ENCODE data around the gene SLC35A4. TPM values are rescaled to one million over a fixed set of nuclear protein-coding genes. Genes with fewer than 3 reads are reported as not detected.

Gene SLC35A4
- total RNA-seq, 1 experiment from 2014 or later = 91.3 TPM

GRCh38 chr5:140548791-140549190, 15.8 kb upstream of the SLC35A4 start:
- DNase-seq = no peak
- TF ChIP-seq, protein P1, sequence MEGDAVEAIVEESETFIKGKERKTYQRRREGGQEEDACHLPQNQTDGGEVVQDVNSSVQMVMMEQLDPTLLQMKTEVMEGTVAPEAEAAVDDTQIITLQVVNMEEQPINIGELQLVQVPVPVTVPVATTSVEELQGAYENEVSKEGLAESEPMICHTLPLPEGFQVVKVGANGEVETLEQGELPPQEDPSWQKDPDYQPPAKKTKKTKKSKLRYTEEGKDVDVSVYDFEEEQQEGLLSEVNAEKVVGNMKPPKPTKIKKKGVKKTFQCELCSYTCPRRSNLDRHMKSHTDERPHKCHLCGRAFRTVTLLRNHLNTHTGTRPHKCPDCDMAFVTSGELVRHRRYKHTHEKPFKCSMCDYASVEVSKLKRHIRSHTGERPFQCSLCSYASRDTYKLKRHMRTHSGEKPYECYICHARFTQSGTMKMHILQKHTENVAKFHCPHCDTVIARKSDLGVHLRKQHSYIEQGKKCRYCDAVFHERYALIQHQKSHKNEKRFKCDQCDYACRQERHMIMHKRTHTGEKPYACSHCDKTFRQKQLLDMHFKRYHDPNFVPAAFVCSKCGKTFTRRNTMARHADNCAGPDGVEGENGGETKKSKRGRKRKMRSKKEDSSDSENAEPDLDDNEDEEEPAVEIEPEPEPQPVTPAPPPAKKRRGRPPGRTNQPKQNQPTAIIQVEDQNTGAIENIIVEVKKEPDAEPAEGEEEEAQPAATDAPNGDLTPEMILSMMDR (IDR thresholded peaks at IDR 0.05; ENCODE audit: insufficient read depth in 1 of 2, low read depth in 1 of 2, low read length in 1 of 2, severe bottlenecking in 1 of 2, unreplicated experiment in 1 of 2) = no peak
- Histone ChIP-seq H3K4me1 (peaks cover 13% of the 10 kb centered on the region), H3K9me3 (no peaks in the 10 kb centered on the region), H3K4me3 (ENCODE audit: low read depth, low read length) (no peak overlapping the region), H3K36me3 (ENCODE audit: control insufficient read depth, insufficient read depth, low read length) (peaks cover 6% of the 10 kb centered on the region), H3K27me3 (replicated peaks; ENCODE audit: control insufficient read depth, insufficient read depth, low read length) (no peaks in the 10 kb centered on the region)
- no peaks in the 10 kb centered on the region for H3K27me3 Mint-ChIP-seq (ENCODE audit: insufficient read depth, unreplicated experiment)
- POLR2A ChIA-PET = interaction anchor here (1.8 to 2.1 kb wide), 2 partner anchors 9 to 15 kb away, joined by 14 to 29 read pairs; partner anchors contain the start of genes APBB3 and SRA1
- peaks cover 25% of the 10 kb centered on the region for H3K4me1 Mint-ChIP-seq (ENCODE audit: low read depth, unreplicated experiment)
- H3K9me3 Mint-ChIP-seq (ENCODE audit: unreplicated experiment) = no peaks in the 10 kb centered on the region
- H3K4me3 Mint-ChIP-seq (ENCODE audit: unreplicated experiment) = peak overlapping the region; percentile 69
- CTCF ChIA-PET = no interaction called here
- peak overlapping the region; percentile 64 for H3K27ac Mint-ChIP-seq (ENCODE audit: unreplicated experiment)
- BruUV-seq (replicated peaks) = no TSS peak
- intact Hi-C loops (cut with micrococcal nuclease; ENCODE audit: unreplicated experiment) = no loop called here
- peaks cover 95% of the 10 kb centered on the region for H3K36me3 Mint-ChIP-seq (ENCODE audit: insufficient read depth, unreplicated experiment)

GRCh38 chr5:140549237-140550144, 15.1 kb upstream of the SLC35A4 start:
- H3K9me3 ChIP-seq = no peaks in the 10 kb centered on the region
- H3K27ac Mint-ChIP-seq (ENCODE audit: unreplicated experiment) = peak overlapping the region; percentile 64
- ChIA-PET CTCF (no interaction called here), POLR2A (no interaction called here)
- H3K4me3 Mint-ChIP-seq (ENCODE audit: unreplicated experiment) = peak overlapping the region; percentile 69
- intact Hi-C loops (cut with micrococcal nuclease; ENCODE audit: unreplicated experiment) = no loop called here
- DNase-seq = no peak
- no peaks in the 10 kb centered on the region for H3K27me3 ChIP-seq (replicated peaks; ENCODE audit: control insufficient read depth, insufficient read depth, low read length)
- no peaks in the 10 kb centered on the region for H3K27me3 Mint-ChIP-seq (ENCODE audit: insufficient read depth, unreplicated experiment)
- TF ChIP-seq, protein P1 (IDR thresholded peaks at IDR 0.05; ENCODE audit: insufficient read depth in 1 of 2, low read depth in 1 of 2, low read length in 1 of 2, severe bottlenecking in 1 of 2, unreplicated experiment in 1 of 2) = no peak
- peaks cover 13% of the 10 kb centered on the region for H3K4me1 ChIP-seq
- peaks cover 92% of the 10 kb centered on the region for H3K36me3 Mint-ChIP-seq (ENCODE audit: insufficient read depth, unreplicated experiment)
- peaks cover 28% of the 10 kb centered on the region for H3K4me1 Mint-ChIP-seq (ENCODE audit: low read depth, unreplicated experiment)
- no peaks in the 10 kb centered on the region for H3K9me3 Mint-ChIP-seq (ENCODE audit: unreplicated experiment)
- no peak overlapping the region for H3K4me3 ChIP-seq (ENCODE audit: low read depth, low read length)
- no TSS peak for BruUV-seq (replicated peaks)
- peaks cover 6% of the 10 kb centered on the region for H3K36me3 ChIP-seq (ENCODE audit: control insufficient read depth, insufficient read depth, low read length)

DNA sequence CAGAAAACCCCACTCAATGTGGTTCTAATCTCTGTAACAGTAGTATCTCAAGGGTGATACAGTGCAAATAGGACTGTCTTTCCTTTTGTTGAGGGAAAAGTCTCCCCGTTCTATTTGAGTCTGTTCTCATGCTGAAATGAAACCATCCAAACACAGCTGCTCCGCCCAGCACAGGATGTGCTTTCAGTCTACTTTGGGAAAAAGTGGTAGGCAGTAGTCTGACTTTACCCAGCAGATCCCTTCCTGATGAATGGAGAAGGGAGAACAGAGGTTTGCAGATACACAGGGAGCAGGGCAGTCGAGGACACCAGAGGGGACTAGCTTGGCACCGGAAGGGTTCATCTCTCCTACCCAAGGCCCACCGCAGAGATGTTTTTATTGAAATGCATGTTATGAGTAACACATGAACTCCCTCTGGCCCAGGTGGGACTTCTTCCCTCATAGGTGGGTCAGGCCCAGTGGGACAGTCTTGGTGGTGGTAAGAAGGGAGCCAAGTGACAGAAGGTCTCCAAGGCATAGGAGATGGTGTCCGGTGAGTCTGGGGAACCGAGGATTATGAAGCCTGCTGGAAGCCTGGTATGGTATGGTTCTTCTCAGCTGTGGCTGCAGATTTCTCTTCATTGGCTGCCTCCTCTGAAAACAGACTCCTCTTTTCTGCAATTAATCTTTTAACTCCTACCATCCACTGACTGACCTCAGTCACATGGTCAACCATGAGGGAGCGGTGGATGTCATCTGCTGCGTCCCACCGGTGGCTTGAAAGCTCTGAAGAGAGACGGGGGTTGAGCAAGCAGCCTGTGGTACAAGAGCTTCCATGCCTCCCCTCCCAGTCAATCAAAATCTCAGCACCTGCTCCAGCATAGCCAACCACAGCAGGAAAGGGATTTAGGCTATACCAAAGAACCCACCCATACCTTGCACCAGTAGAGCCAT, 14.2 kb upstream of the SLC35A4 start:
- no peak for DNase-seq
- no TSS peak for BruUV-seq (replicated peaks)
- Mint-ChIP-seq H3K27me3 (ENCODE audit: insufficient read depth, unreplicated experiment) (no peaks in the 10 kb centered on the region), H3K4me1 (ENCODE audit: low read depth, unreplicated experiment) (peaks cover 28% of the 10 kb centered on the region), H3K27ac (ENCODE audit: unreplicated experiment) (peak overlapping the region; percentile 64), H3K4me3 (ENCODE audit: unreplicated experiment) (peak overlapping the region; percentile 5), H3K36me3 (ENCODE audit: insufficient read depth, unreplicated experiment) (peaks cover 92% of the 10 kb centered on the region), H3K9me3 (ENCODE audit: unreplicated experiment) (no peaks in the 10 kb centered on the region)
- intact Hi-C loops (cut with micrococcal nuclease; ENCODE audit: unreplicated experiment) = no loop called here
- Histone ChIP-seq H3K9me3 (no peaks in the 10 kb centered on the region), H3K4me1 (peaks cover 13% of the 10 kb centered on the region), H3K36me3 (ENCODE audit: control insufficient read depth, insufficient read depth, low read length) (peaks cover 6% of the 10 kb centered on the region), H3K27me3 (replicated peaks; ENCODE audit: control insufficient read depth, insufficient read depth, low read length) (no peaks in the 10 kb centered on the region), H3K4me3 (ENCODE audit: low read depth, low read length) (no peak overlapping the region)
- ChIA-PET CTCF (no interaction called here), POLR2A (no interaction called here)
- TF ChIP-seq, protein P1 (IDR thresholded peaks at IDR 0.05; ENCODE audit: insufficient read depth in 1 of 2, low read depth in 1 of 2, low read length in 1 of 2, severe bottlenecking in 1 of 2, unreplicated experiment in 1 of 2) = no peak
